Tongue (tissue), 2 donors: ENCODE results near the gene PAN2. TPM values are rescaled to one million over a fixed set of nuclear protein-coding genes. Genes with fewer than 3 reads are reported as not detected.
"Not testable (repeated sequence)": the region's sequence is repeated elsewhere in the genome, so short reads cannot be mapped to it uniquely, and the experiment has no call there.

Experiments
- DNase-seq: peaks from one replicate; pipeline ENCODE4 v3.0.0-alpha.2; 2015
- total RNA-seq: library from RNA; depleted of rRNA; stranded (reverse); fragments of >200 nt; gene quantifications from one replicate; pipeline ENCODE4 v1.2.3, GENCODE V29; 2014

The PAN2 gene
- total RNA-seq, result 60.4 TPM

- peak; percentile 99 for DNase-seq
Observed at GRCh38 chr12:56333679-56334489, at the start of gene PAN2. PAN2 (minus strand) TSS chr12:56334000; CDS start chr12:56333094, 906 bp downstream.

- DNase-seq, result no peak
Observed at GRCh38 chr12:56382611-56383010, 48.8 kb upstream of the PAN2 start.

DNA sequence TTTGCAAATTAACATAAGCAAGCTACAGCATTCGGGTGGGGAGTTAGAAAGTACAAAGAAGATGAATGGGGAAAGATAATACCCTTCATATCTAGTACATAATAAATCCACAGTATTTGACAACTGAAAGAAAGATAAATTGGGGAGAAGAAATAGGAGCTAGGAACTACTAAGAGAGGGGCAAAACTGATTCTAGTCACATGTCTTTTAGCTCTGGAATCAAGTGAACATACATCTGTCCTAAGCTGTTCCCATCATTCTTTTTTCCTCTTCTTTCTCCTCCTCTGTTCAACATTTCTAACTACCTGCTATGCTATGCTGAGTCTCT is 44.2 kb upstream of the PAN2 start:
- DNase-seq, result no peak

GRCh38 chr12:56377310-56377988 is 43.6 kb upstream of the PAN2 start:
- no peak for DNase-seq

DNA sequence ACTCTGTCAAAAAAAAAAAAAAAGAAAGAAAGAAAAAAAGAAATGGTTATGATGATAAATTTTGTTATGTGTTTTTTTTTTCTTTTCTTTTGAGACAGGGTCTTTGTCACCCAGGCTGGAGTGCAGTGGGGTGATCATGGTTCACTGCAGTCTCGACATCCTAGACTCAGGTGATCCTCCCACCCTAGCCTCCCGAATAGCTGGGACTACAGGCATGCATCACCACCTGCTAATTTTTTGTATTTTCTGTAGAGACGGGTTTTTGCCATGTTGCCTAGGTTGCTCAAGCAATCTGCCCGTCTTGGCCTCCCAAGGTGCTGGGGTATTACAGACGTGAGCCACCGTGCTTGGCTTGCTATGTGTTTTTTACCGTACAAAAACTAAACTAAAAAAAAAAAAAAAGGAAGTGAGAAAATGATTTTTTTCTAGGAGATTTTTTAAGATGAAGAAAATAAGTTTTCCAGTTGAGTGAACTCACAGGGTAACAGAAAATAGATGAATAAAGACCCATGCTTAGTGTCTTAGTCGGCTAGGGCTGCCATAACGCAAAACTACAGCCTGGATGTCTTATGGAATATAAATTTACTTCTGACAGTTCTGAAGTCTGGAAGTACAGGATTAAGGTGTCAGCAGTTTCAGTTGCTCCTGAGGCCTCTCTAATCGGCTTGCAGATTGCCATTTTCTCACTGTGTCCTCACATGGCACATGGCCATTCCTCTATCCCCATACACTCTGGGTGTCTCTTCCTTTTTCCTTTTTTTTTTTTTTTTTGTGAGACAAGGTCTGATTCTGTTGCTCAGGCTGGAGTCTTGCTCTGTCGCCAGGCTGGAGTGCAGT is 42.0 kb upstream of the PAN2 start:
- DNase-seq, result no peak

- DNase-seq, result no peak
Observed at GRCh38 chr12:56374726-56375597, 41.2 kb upstream of the PAN2 start.

GRCh38 chr12:56373515-56373914 is 39.7 kb upstream of the PAN2 start:
- DNase-seq, result no peak

DNA sequence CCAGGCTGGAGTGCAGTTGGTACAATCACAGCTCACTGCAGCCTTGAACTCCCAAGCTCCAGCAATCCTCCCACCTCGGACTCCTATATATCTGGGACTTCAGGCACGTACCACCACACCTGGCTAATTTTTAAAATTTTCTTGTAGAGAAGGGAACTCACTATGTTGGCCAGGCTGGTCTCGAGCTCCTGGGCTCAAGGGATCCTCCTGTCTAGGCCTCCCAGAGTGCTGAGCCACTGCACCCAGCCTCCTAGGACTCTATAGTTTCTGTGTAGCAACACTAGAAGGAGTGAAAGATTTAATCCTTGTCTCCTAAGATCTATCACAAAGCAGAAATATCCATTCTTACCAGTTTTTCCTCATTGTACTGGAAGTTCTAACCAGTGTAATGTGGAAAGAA is 33.1 kb upstream of the PAN2 start:
- DNase-seq, result no peak

DNA sequence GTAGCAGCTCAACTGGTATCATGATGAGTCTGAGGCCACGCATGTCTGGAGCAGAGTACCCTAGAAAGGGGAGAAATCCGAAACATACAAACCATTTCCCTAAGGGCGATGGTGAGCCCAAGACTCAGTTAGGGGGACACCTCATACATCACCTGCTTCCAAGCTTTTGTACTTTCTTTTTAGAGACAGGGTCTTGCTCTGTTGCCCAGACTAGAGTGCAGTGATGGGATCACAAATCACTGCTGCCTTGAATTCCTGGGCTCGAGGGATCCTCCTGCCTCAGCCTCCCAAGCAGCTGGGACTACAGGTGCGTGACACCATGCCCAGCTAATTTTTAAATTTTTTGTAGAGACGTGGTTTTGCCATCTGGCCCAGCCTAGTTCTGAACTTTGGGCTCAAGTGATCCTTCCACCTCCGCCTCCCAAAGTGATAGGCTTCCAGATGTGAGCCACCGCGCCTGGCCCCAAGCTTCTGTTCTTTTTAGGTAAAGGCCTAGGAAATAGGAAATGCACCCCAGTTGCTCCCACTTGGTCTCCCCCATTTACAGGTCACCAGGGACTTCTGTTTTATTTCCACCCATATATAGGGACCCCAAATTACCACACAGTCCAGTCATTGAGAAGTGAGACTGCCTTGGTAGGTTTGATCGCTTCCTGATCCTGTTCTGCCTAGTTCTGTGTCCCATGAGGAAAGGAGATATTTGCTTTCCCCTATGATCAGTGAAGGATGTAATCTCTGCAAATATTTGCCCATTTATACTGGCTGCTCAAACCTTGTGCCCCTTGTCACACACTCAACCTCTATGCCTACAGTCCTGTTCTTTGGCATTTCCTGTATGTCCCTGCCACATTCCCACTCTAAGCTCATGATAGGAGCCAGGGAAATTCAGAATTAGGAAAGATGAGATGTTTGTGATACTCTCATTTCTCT is 28.6 kb upstream of the PAN2 start, which contains the start of gene APOF:
Gene APOF, minus strand, starts transcription at position 728 of the 930 bp plus-strand sequence. Its CDS starts 112 bp downstream, at position 616.
- DNase-seq, result no peak

DNA sequence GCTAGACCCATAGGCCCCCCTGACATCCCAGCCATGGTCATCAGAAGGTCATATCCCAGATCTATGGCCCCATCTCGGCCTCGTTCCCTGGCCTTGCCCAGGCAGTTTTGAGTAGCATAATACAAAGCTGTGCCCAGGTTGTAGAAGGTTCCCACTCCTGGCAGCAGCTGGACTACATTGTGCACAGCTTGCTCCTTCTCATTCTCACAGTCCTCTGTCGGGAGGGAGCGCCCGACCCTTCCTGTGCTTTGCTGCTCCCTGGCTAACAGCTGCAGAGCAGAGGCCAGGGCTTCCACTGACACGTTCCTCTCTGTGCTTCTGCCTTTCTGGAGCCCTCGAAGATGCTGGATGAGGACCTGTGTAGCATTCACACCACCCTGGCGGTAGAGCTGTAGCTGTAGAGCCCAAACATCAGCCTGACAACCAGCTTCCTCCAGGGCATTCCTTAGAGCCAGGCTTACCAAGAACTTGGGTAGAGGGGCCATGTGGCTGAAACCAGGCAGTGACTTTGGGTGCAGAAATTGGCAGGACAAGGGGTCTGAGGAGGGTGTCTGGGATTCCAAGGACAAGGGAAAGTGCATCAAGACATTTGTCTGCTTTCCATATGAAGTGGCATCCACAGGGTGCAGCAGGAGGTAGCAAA is 27.8 kb upstream of the PAN2 start:
- DNase-seq, result no peak

DNA sequence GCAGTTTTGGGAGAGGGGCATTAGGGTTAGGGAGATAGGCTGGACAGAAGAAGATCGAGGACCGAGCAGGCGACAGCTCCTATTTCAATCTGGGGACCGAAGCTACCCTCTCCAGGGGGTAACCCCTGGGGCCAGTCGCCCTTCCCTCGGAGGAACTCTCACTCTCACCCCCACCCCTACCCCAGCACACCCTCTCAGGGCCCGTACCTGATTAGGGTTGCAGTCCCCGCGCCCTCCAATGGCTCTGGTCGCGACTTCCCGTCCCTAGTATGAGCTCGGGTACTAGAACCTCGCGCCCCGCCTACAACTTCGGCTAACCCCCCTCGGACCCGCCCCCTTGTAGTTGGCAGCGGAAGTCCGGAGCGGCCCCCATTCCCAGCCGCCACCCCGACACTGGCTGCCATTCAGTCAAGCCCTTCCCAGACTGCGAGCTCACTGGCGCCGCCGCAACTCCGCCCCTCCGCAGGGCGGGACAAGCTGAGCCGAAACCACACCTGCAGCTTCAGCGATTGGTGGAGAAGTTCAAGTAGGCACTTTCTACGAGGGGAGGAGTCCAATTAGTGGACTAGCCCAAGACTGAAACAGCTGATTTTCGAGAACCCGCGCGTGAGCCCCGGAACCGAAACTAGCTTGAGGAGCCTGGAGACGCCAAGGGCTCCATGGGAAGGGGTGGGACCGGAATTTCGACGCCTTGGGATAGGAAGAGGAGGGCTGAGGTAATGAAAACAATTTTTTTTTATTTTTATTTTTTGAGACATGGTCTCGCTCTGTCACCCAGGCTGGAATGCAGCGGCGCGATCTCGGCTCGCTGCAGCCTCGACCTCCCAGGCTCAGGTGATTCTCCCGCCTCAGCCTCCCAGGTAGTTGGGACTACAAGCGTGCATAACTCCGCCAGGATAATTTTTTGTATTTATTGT is 26.3 kb upstream of the PAN2 start, which contains the start of gene STAT2:
Gene STAT2, minus strand, starts transcription at position 257 of the 917 bp plus-strand sequence. CDS start 3,536 bp downstream, outside the sequence.
- peak; percentile 100 for DNase-seq

- peak; percentile 29 for DNase-seq
Observed at GRCh38 chr12:56358836-56359532, 25.2 kb upstream of the PAN2 start.

GRCh38 chr12:56351325-56351724 is 17.5 kb upstream of the PAN2 start:
- DNase-seq, result no peak

DNA sequence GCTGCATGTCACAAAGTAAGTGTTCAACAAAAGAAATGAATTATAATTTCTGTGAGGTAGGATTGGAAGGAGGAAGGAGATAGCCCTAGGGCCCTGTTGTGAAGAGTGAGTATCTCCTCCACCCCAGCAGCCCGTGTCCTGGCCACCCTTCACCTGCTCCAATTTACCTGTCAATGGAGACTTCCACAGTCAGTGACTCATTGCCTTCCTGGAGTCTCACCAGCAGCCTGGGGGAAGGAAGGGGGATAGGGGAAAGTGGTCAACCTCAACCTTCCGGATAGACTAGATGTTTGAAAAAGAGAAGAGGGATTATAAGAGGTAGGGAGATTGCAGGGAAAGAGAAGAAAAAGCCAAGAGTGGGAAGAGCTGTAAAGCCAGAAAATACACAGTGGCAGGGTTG is 16.9 kb upstream of the PAN2 start:
- no peak for DNase-seq

DNA sequence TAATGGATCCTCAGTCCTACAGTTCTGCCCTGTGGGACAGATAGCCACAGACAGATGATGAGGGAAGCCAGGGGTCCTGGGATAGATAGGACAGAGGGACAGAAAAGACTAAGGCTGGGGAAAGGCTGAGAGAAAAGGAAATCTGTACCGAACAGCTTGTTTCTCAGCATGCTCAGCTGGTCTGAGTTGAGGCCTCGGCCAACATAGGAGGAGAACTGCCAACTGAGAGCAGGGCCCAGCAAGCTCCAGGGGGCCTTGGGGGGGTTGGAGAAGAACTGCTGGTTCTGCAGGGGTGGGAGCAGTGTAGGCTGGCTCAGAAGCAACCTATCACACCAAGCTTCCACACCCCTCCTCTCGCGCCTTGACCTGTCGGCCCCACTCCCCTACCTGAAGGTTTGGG is 15.0 kb upstream of the PAN2 start:
- no peak for DNase-seq

GRCh38 chr12:56347255-56347654 is 13.5 kb upstream of the PAN2 start:
- not testable (repeated sequence) for DNase-seq

- peak; percentile 17 for DNase-seq
Observed at GRCh38 chr12:56346675-56347074, 12.9 kb upstream of the PAN2 start.

- not testable (repeated sequence) for DNase-seq
Observed at GRCh38 chr12:56342290-56342689, 8.5 kb upstream of the PAN2 start.
